ENCODE measurements around the gene ZNF224. TPM values are rescaled to one million over a fixed set of nuclear protein-coding genes. Genes with fewer than 3 reads are reported as not detected.

The ZNF224 gene
- total and polyA plus RNA-seq, 2 of the 13 experiments (the other 11 are each of a cell fraction or from before 2014, with no cell fraction given) = 13.0 to 16.1 TPM

DNA sequence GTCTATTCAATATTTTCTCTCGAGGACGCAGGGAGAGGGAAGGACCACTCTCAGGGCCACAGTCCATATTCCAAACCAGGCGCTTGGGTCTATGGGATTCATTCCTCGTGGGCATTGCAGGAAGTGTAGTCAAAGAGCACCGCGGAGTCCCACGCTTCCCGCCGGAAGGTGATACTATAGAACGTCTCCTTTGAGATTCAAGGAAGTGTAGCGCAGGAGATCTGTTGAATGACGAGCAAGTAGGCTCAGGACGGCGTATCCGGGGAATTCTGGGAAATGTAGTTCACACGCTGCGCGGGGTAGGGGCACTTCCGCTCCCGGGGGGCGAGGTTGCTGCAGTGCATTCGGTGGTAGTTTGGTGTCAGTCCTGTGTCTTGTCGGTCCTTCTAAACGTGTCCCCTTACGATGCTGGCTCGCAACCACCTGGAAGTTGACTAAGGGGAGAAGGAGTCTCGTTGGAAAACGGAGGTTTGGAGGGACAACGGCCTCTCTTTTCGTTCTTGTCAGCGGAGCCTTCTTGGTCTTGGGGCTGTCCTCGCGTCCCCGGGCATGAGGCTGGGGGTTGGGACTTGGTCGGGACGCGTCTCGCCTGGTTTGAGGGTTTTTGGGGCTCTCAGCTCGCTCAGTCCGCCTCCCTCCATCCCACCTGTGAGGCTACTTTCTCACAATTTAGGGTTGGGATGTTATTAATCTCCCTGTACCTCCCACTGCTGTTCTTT, 22.2 kb upstream of the ZNF224 start, which contains the start of gene ZNF284:
TSS of gene ZNF284 (plus strand) at position 336 of the 719 bp plus-strand sequence. CDS start 4,231 bp downstream, outside the sequence.
- peak; percentile 78 for FAIRE-seq
- peak; percentile 84 for DNase-seq (ENCODE audit: low spot score)
- TF ChIP-seq HMGXB3 (CRISPR knock-in tag; IDR thresholded peaks at IDR 0.05; ENCODE audit: borderline replicate concordance) (no peak), HMG20B (CRISPR knock-in tag; conservative IDR thresholded peaks at IDR 0.05) (no peak), ZNF207 (IDR thresholded peaks at IDR 0.05; ENCODE audit: borderline replicate concordance) (no peak), DNMT3B (CRISPR knock-in tag; conservative IDR thresholded peaks at IDR 0.05) (no peak), ZSCAN30 (CRISPR knock-in tag; IDR thresholded peaks at IDR 0.05) (no peak), ATF2 (CRISPR knock-in tag; IDR thresholded peaks at IDR 0.05) (peak; percentile 71; the same call in 1 of the 2 replicates), NAIF1 (CRISPR knock-in tag; IDR thresholded peaks at IDR 0.05; ENCODE audit: borderline replicate concordance) (no peak), HDAC2 (CRISPR knock-in tag; IDR thresholded peaks at IDR 0.05) (peak; percentile 67; the same call in 1 of the 2 replicates), SYNCRIP (IDR thresholded peaks at IDR 0.05; ENCODE audit: insufficient read depth, low read depth, low read length) (no peak), SMC3 (IDR thresholded peaks at IDR 0.05; ENCODE audit: low read length) (no peak), ZNF446 (CRISPR knock-in tag; IDR thresholded peaks at IDR 0.05) (no peak; the same call in 1 of the 2 replicates), KLF15 (CRISPR knock-in tag; IDR thresholded peaks at IDR 0.05; ENCODE audit: borderline replicate concordance) (no peak), ZNF678 (CRISPR knock-in tag; IDR thresholded peaks at IDR 0.05) (no peak), FOXP1 (IDR thresholded peaks at IDR 0.05) (no peak), FOXP1 (CRISPR knock-in tag; IDR thresholded peaks at IDR 0.05) (no peak)
- TF ChIP-seq, protein P1, sequence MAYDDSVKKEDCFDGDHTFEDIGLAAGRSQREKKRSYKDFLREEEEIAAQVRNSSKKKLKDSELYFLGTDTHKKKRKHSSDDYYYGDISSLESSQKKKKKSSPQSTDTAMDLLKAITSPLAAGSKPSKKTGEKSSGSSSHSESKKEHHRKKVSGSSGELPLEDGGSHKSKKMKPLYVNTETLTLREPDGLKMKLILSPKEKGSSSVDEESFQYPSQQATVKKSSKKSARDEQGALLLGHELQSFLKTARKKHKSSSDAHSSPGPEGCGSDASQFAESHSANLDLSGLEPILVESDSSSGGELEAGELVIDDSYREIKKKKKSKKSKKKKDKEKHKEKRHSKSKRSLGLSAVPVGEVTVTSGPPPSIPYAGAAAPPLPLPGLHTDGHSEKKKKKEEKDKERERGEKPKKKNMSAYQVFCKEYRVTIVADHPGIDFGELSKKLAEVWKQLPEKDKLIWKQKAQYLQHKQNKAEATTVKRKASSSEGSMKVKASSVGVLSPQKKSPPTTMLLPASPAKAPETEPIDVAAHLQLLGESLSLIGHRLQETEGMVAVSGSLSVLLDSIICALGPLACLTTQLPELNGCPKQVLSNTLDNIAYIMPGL (CRISPR knock-in tag; IDR thresholded peaks at IDR 0.05; ENCODE audit: borderline replicate concordance in 1 of 2, low read depth in 1 of 2) = peak; percentile 33 to 73; a peak in 1 of 4 replicates

More for the DNA sequence above, 22.2 kb upstream of the ZNF224 start, which contains the start of gene ZNF284:
- Histone ChIP-seq H3K79me2 (ENCODE audit: insufficient read depth, low read length) (no peaks in the 10 kb centered on the region), H4K20me1 (ENCODE audit: insufficient read depth, low read length) (no peaks in the 10 kb centered on the region), H3K36me3 (replicated peaks in 1 of 2; ENCODE audit: control insufficient read depth in 1 of 2, insufficient read depth in 2 of 2, low read length in 2 of 2) (0 out of 5 replicates have a peak, but pooled peaks cover 0 to 3% of the 10 kb centered on the region in 2 experiments), H3K4me2 (ENCODE audit: low read depth, low read length) (peak within 1 kb of the TSS; percentile 91), H3K27ac (ENCODE audit: extremely low read length, insufficient read depth, low read length) (peak within 1 kb of the TSS; percentile 55), H3K9ac (ENCODE audit: insufficient read depth, low read depth, low read length) (peak within 1 kb of the TSS; percentile 66), H3K4me3 (replicated peaks in 1 of 3; ENCODE audit: insufficient read depth in 1 of 3, low read depth in 2 of 3, low read length in 3 of 3) (peak within 1 kb of the TSS; percentile 70 to 90 (median 83)), H3K27me3 (ENCODE audit: control insufficient read depth in 1 of 2, insufficient read depth in 2 of 2, low read length in 2 of 2) (no peaks in the 10 kb centered on the region; a peak in 1 of 5 replicates), H3K4me1 (ENCODE audit: insufficient read depth, low read length) (peaks cover 17% of the 10 kb centered on the region), H2AFZ (ENCODE audit: low read length) (peak within 1 kb of the TSS; percentile 95), H3K9me3 (ENCODE audit: low read length) (no peaks in the 10 kb centered on the region)
- in situ Hi-C loops (cut with HindIII; ENCODE audit: extremely low pct_ligation_motif_present, low pct_unique_long_range_greater_than_20kb) = no loop called here
- WGBS (ENCODE audit: low lambda C conversion rate) = 2% methylated on average over 21 of the region's 40 CpGs
- intact Hi-C loops (cut with micrococcal nuclease; ENCODE audit: unreplicated experiment) = loop anchor here (1.0 to 10.0 kb wide), 3 partner anchors 22 to 117 kb away; partner anchors contain the start of genes ZNF221, ZNF224 and ZNF230
- ChIA-PET CTCF (ENCODE audit: low intra/inter-chr PET ratio, low total read pairs) (no interaction called here), POLR2A (interaction anchor here (0.7 kb wide), 1 partner anchor 171 kb away, joined by 3 read pairs; no protein-coding TSS in a partner anchor)
- ATAC-seq = peak; percentile 99
- BruUV-seq (replicated peaks) = no TSS peak

All from HepG2 (cell line).